GM12891 (cell line): ENCODE measurements around the gene CAMK2N2.

ENCODE experiments used
- PAX5 ChIP-seq: IDR thresholded peaks from 2 replicates; pipeline ENCODE4 v1.6.1; 2011; ENCODE audit warnings: low read length, moderate library complexity, mild to moderate bottlenecking; ENCODE audit not compliant: insufficient read depth, severe bottlenecking
- POLR2A ChIP-seq: IDR thresholded peaks from 2 replicates; pipeline ENCODE4 v1.6.1; 2011; ENCODE audit warnings: low read depth, low read length, control low read depth
- POLR2AphosphoS5 ChIP-seq: IDR thresholded peaks from 2 replicates; pipeline ENCODE4 v1.6.1; 2011; ENCODE audit warnings: low read depth, low read length, control low read depth
- POU2F2 ChIP-seq: IDR thresholded peaks from 2 replicates; pipeline ENCODE4 v1.6.1; 2011; ENCODE audit warnings: low read depth, mild to moderate bottlenecking, control low read depth, low read length, moderate library complexity
- SPI1 ChIP-seq: IDR thresholded peaks from 2 replicates; pipeline ENCODE4 v1.6.1; 2011; ENCODE audit warnings: low read depth, low read length, control low read depth
- TAF1 ChIP-seq: IDR thresholded peaks from 2 replicates; pipeline ENCODE4 v1.6.1; 2011; ENCODE audit warnings: low read depth, low read length, control low read depth

- TF ChIP-seq POLR2AphosphoS5 (no peak), POLR2A (no peak), TAF1 (no peak), PAX5 (no peak), POU2F2 (no peak), SPI1 (no peak)
These were observed 24.7 kb downstream of the CAMK2N2 start for GRCh38 chr3:184236636-184237035.
